Panc1 (cell line): ENCODE data around the gene KIRREL3. TPM values are rescaled to one million over a fixed set of nuclear protein-coding genes. Genes with fewer than 3 reads are reported as not detected.

Source experiments
- ATAC-seq: fragments of 200-7000 bp; cut with Tn5 transposase; 2 replicates; pipeline ENCODE4 v1.9.1; 2020; ENCODE audit warnings: mild to moderate bottlenecking, moderate library complexity
- BruUV-seq: library from RNA; stranded (reverse); fragments of 400-500 nt; replicated peaks from 2 replicates; lab custom pipeline; 2021; lab: Mats Ljungman, UMichigan
- CTCF ChIA-PET: fragments of 300-600 bp; sonication (Branson Sonifier 250); formaldehyde crosslinking; loops from one replicate; lab custom pipeline; 2022; ENCODE audit warnings: antibody characterized with exemption; lab: Charles Lee
- POLR2A ChIA-PET: fragments of 300-600 bp; sonication (Branson Sonifier 250); formaldehyde crosslinking; loops from one replicate; lab custom pipeline; 2022; ENCODE audit warnings: antibody characterized with exemption; lab: Charles Lee
- DNase-seq: peaks from one replicate; pipeline ENCODE4 v3.0.0-alpha.2; 2010; ENCODE audit warnings: low read depth, low spot score
- H3K27ac ChIP-seq: 2 replicates; pipeline ENCODE4 v1.5.1; 2011; ENCODE audit warnings: mild to moderate bottlenecking, low read length, inconsistent platforms
- H3K27me3 ChIP-seq: fragments of 200-500 bp; sonication (Bioruptor generic); 2 replicates; pipeline ENCODE4 v1.6.0; 2014; ENCODE audit warnings: low read length, inconsistent platforms; ENCODE audit not compliant: control insufficient read depth, insufficient read depth
- H3K36me3 ChIP-seq: fragments of 200-500 bp; sonication (Bioruptor generic); 2 replicates; pipeline ENCODE4 v1.5.1; 2014; ENCODE audit warnings: inconsistent platforms, mild to moderate bottlenecking, low read length, moderate library complexity; ENCODE audit not compliant: control insufficient read depth, insufficient read depth
- H3K4me1 ChIP-seq: 2 replicates; pipeline ENCODE4 v1.5.1; 2011; ENCODE audit warnings: inconsistent platforms, mild to moderate bottlenecking, low read length, moderate library complexity; ENCODE audit not compliant: control insufficient read depth, insufficient read depth
- H3K4me3 ChIP-seq, 2 experiments: 2 replicates each; pipeline ENCODE4 v1.5.1; 2011 to 2012; ENCODE audit warnings: low read depth in 2 of 2, low read length in 2 of 2, mild to moderate bottlenecking in 2 of 2, inconsistent platforms in 1 of 2, moderate library complexity in 1 of 2
- H3K9me3 ChIP-seq: fragments of 200-500 bp; sonication (Bioruptor generic); 2 replicates; pipeline ENCODE4 v1.5.1; 2014; ENCODE audit warnings: low read depth, mild to moderate bottlenecking, inconsistent platforms, low read length, moderate library complexity; ENCODE audit not compliant: control insufficient read depth, insufficient read depth
- CTCF ChIP-seq: fragments of 450-650 bp; IDR thresholded peaks from 2 replicates; pipeline ENCODE4 v1.5.1; 2017; ENCODE audit warnings: mild to moderate bottlenecking
- POLR2AphosphoS5 ChIP-seq: IDR thresholded peaks from 2 replicates; pipeline ENCODE4 v1.6.1; 2012; ENCODE audit warnings: mild to moderate bottlenecking, low read depth, low read length, moderate library complexity
- REST ChIP-seq, 2 experiments: IDR thresholded peaks; 2 replicates each; pipeline ENCODE4 v1.6.1; 2011 to 2012; ENCODE audit warnings: low read depth in 2 of 2, control low read depth in 1 of 2, low read length in 1 of 2, mild to moderate bottlenecking in 1 of 2, moderate library complexity in 1 of 2; ENCODE audit not compliant: insufficient read depth in 1 of 2
- SIN3A ChIP-seq: IDR thresholded peaks from 2 replicates; pipeline ENCODE4 v1.6.1; 2012; ENCODE audit warnings: low read depth, mild to moderate bottlenecking, low read length, moderate library complexity, borderline replicate concordance; ENCODE audit not compliant: insufficient read depth
- TCF7L2 ChIP-seq: IDR thresholded peaks from 2 replicates; pipeline ENCODE4 v1.6.1; 2011; ENCODE audit warnings: mild to moderate bottlenecking, low read depth, low read length, inconsistent platforms
- in situ Hi-C: cut with HindIII; loops from 2 replicates; pipeline ENCODE4 v1.10.0; 2016; ENCODE audit warnings: low sequenced_read_pairs, low pct_unique_long_range_greater_than_20kb
- intact Hi-C: fragments of 100-400 bp; cut with micrococcal nuclease; formaldehyde crosslinking; loops from one replicate; pipeline ENCODE4 v1.10.0; 2022; ENCODE audit not compliant: unreplicated experiment
- total RNA-seq: library from RNA; stranded (reverse); gene quantifications from one replicate; pipeline ENCODE4 v1.2.1, GENCODE V29; 2021; ENCODE audit not compliant: unreplicated experiment

KIRREL3 gene
- total RNA-seq, 1 experiment from 2014 or later: 0.36 TPM

- DNase-seq (no peak), ATAC-seq (no peak)
- POLR2A ChIA-PET: no interaction called here
- TF ChIP-seq TCF7L2 (no peak), REST (IDR thresholded peaks at IDR 0.05; ENCODE audit: insufficient read depth in 1 of 2, low read depth in 2 of 2, low read length in 1 of 2) (no peak), SIN3A (no peak), CTCF (no peak), POLR2AphosphoS5 (no peak)
- in situ Hi-C loops: no loop called here
- CTCF ChIA-PET: no interaction called here
- intact Hi-C loops: no loop called here
- no TSS peak for BruUV-seq
- Histone ChIP-seq H3K27me3 (peaks cover 2% of the 10 kb centered on the region; the same call in 1 of the 2 replicates), H3K9me3 (no peaks in the 10 kb centered on the region), H3K4me3 (no peak overlapping the region), H3K36me3 (no peaks in the 10 kb centered on the region), H3K27ac (no peak overlapping the region), H3K4me1 (no peaks in the 10 kb centered on the region)
Measured at GRCh38 chr11:127034973-127035372, 34.4 kb upstream of the KIRREL3 start.

- BruUV-seq: no TSS peak
- intact Hi-C loops (no loop called here), in situ Hi-C loops (no loop called here)
- Histone ChIP-seq H3K36me3 (no peaks in the 10 kb centered on the region), H3K4me1 (no peaks in the 10 kb centered on the region), H3K27me3 (peaks cover 4% of the 10 kb centered on the region; the same call in 1 of the 2 replicates), H3K9me3 (no peaks in the 10 kb centered on the region), H3K27ac (no peak overlapping the region), H3K4me3 (no peak overlapping the region)
- TF ChIP-seq POLR2AphosphoS5 (no peak), SIN3A (no peak), TCF7L2 (no peak), REST (IDR thresholded peaks at IDR 0.05; ENCODE audit: insufficient read depth in 1 of 2, low read depth in 2 of 2, low read length in 1 of 2) (no peak), CTCF (no peak)
- POLR2A ChIA-PET: no interaction called here
- CTCF ChIA-PET: no interaction called here
- ATAC-seq (no peak), DNase-seq (no peak)
Measured at GRCh38 chr11:127028648-127029047, 28.1 kb upstream of the KIRREL3 start.
